ENCODE data around the gene PKD2L2. TPM values are rescaled to one million over a fixed set of nuclear protein-coding genes. Genes with fewer than 3 reads are reported as not detected.
A peak's percentile ranks its signal among the peaks of the same experiment; 100 is the strongest.
"Not testable (repeated sequence)": the region's sequence is repeated elsewhere in the genome, so short reads cannot be mapped to it uniquely, and the experiment has no call there.

The PKD2L2 gene
- total RNA-seq, 1 experiment from 2014 or later: not detected

DNA sequence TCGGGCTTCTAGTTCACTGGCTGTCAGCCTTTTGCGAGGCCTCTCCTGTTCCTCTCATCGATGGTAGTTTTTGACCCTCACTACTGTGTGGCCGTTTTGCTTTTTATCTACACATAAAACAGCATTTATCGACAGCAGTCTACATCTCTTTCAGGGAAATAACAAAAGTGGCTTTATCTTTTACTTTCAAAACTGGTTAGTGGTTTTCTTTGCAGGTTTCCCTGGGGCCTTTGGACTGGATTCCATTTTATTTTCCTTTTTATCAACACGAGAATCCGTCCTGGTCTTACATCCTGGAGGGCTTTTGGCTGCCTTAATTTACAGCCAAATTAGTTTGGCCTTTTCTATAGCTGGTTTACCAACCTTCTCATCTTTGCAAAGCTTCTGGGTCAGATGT lies 793 bp upstream of the PKD2L2 start:
- no peak for DNase-seq (ENCODE audit: low spot score)

DNA sequence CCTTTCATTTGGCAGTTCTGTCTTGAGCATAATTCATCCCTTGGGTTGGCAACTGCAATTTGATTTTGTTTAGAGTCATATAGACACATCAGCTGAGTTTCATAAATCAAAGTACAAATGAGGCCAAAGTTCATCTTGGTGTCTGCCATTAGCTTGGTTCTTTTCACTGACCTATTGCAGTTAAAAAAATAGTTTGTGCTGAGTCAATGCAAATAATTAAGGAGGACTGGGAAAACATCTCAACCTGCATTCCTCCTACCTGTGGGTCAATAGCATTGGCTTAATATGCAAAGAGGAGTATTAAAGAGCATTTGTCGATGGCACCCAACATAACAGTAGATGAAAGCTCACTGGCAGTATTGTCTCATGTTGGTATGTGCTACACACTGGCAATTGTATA lies 1.6 kb downstream of the PKD2L2 start:
- DNase-seq (ENCODE audit: low spot score): no peak

DNA sequence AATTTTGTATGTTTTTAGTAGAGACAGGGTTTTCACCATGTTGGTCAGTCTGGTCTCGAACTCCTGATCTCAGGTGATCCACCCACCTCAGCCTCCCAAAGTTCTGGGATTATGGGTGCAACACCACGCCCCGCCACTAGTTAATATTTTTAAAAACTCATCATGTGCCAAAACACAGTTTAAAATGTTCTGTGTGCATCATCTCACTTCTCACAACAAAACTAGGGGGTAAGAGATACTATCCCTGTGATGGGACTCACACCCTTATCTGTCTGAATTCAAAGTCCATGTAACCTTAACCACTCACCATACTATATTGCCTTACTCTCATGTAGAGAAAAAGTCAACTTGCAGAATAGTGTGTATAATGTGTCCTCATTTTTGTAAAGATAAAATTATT lies 2.6 kb downstream of the PKD2L2 start:
- DNase-seq (ENCODE audit: low spot score): no peak

DNA sequence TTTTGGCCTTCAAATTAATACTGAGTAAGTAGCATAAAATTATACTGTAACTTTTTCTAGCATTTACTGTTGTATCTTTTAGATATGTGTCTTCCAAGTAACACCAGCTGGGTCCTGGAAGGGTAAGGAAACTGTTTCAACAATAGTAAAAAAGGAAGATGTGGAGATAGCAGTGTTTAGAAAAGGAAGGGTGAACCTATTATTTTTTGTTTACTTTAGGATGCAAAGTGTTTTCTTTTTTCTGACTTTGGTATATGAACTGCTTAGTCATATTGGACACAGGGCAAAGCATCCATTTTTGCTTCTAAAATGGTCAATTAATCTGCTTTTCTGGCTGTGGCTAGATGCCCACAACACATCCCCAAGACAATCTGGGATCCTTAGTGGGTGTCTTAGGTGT lies 5.3 kb downstream of the PKD2L2 start:
- DNase-seq (ENCODE audit: low spot score): no peak

DNA sequence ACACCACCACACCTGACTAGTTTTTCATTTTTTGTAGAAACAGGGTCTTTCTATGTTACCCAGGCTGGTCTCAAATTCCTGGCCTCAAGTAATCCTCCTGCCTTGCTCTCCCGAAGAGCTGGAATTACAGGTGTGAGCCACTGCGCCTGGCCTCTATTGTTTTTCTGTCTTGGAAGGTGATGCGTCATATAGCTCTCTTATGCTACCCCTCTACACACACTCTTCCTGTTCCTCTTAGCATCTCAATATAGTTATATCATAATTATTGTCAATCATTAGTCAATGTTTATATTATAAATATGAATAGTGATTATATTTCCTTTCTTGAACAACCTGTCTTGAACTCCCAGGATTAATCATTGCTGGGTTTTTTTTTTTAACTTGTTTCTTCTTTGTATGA lies 7.3 kb downstream of the PKD2L2 start:
- DNase-seq (ENCODE audit: low spot score): no peak

DNA sequence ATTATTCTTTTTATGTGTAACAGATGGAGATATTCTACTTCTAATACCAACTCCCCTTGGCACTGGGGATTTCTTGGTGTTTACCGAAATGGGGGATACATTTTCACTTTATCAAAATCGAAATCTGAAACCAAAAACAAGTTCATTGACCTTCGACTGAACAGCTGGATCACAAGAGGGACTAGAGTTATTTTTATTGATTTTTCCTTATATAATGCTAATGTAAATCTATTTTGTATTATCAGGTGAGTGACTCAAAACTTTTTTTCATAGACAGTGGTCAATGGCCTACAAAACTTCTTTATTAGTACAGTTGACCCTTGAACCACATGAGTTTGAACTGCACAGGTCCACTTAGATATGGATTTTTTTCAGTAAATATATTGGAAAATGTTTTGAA lies 10.2 kb downstream of the PKD2L2 start:
- no peak for DNase-seq (ENCODE audit: low spot score)

DNA sequence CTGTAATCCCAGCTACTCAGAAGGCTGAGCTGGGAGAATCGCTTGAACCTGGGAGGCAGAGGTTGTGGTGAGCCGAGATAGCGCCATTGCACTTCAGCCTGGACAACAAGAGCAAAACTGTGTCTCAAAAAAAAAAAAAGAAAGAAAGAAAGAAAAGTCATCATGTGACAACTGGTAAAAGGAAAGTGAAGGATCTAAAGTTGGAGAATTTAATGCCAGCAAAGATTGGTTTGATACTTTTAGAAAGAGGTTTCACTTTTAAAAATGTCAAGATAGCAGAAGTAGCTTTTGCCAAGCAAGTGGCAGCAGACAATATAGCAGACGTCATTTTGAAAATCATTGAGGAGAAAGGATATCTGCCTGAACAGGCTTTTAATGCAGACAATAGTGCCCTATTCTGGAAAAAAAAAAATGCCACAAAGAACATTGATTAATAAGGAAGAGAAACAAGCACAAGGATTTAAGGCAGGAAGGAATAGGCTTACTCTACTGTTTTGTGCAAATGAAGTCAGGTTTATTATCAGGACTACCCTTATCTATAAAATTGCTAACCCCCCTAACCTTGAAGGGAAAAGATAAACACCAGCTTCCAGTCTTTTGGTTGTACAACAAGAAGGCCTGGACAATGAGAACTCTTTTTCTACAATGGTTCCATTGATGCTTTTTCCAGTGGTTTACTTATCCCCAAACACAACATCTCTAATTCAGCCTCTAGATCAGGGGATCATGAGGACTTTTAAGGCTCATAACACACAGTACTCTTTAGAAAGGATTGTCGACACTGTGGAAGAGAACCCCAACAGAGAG lies 12.0 kb downstream of the PKD2L2 start:
- no peak for DNase-seq (ENCODE audit: low spot score)

DNA sequence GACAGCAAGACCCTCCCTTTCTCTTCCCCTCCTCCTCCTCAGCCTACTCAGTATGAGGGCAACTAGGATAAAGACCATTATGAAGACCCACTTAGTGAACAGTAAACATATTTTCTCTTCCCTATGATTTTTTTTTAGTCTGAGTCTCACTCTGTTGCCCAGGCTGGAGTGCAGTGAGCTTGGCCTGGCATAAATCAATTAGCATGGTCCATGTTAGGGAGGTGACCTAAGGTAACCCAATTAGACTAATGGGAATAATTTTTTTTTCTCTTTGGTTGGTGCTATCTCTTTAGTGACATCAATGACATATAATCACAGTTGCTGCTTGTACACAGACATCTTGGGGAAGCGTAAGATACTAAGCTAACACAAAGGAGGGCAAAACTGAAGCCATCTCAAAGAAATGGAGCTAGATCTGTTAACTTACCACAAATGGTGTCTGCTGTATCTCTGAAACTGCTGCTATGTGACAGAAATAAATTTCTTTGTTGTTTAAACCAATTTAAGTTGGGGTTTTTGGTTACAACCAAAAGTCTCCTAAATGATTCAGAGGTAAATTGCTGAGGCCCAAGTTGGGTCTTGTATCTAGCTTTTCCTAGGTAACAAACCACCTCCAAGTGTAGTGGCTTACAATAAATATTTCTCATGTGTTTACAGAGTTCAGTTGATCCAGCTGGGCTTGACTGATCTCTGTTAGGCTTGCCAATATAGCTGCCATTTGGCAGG lies 13.3 kb downstream of the PKD2L2 start:
- DNase-seq (ENCODE audit: low spot score): no peak

DNA sequence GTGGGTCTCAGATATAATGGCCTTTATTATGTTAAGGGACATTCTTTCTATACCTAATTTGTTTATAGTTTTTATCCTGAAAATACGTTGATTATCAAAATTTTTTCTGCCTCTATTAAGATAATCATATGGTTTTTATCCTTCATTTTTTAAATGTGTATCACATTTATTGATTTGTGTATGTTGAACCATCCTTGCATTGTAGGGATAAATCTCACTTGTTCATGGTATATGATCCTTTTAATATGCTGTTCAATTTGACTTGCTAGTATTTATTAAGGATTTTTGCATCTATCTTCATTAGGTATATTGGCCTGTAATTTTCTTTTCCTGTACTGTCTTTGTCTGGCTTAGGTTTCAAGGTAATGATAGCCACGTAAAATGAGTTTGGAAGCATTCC lies 25.5 kb downstream of the PKD2L2 start:
- DNase-seq (ENCODE audit: low spot score): no peak

- no peak for DNase-seq (ENCODE audit: low spot score)
Measured at GRCh38 chr5:137916923-137917322, 27.7 kb downstream of the PKD2L2 start.

- DNase-seq (ENCODE audit: low spot score): peak; percentile 46
Measured at GRCh38 chr5:137921931-137922330, 32.7 kb downstream of the PKD2L2 start.

DNA sequence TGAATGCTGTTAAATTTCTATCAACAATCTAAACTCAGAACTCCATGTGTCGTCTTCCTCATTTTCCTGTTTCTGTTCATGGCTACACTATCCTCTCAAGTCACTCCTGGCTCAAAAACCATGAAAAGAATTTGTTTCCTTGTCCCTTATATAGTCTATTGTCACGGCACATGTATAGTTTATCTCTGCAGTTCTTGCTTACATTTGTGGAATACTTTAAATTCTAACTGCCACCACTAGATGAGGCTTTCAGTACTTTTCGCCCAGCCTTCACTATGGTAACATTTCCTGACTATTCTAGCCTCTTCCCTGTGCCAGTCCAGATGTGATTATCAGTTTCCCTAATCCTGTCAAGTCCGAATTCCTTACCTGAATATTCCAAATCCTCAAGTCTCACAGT lies 34.6 kb downstream of the PKD2L2 start:
- peak; percentile 66 for DNase-seq (ENCODE audit: low spot score)

GRCh38 chr5:137932800-137933199 lies 43.5 kb downstream of the PKD2L2 start:
- no peak for DNase-seq (ENCODE audit: low spot score)

GRCh38 chr5:137933491-137933911 lies 44.2 kb downstream of the PKD2L2 start:
- DNase-seq (ENCODE audit: low spot score): peak; percentile 39

GRCh38 chr5:137935190-137935589 lies 45.9 kb downstream of the PKD2L2 start:
- no peak for DNase-seq (ENCODE audit: low spot score)

DNA sequence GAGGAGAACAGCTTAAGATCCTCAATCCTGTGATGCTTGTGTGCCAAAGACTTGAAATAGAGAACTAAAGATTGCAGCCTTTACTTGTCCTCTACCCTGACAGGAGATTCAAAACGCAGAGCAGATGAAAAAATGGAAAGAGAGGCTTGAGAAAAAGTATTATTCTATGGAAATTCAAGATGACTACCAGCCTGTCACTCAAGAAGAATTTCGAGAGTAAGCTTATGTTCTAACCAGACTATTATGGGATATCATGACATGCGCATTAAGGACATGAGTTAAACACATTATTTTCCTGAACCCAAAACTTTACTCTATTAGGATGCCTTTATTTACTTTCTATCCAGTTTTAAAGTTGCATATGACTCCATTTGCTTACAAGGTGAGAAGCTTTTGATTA lies 46.4 kb downstream of the PKD2L2 start:
- no peak for DNase-seq (ENCODE audit: low spot score)

DNA sequence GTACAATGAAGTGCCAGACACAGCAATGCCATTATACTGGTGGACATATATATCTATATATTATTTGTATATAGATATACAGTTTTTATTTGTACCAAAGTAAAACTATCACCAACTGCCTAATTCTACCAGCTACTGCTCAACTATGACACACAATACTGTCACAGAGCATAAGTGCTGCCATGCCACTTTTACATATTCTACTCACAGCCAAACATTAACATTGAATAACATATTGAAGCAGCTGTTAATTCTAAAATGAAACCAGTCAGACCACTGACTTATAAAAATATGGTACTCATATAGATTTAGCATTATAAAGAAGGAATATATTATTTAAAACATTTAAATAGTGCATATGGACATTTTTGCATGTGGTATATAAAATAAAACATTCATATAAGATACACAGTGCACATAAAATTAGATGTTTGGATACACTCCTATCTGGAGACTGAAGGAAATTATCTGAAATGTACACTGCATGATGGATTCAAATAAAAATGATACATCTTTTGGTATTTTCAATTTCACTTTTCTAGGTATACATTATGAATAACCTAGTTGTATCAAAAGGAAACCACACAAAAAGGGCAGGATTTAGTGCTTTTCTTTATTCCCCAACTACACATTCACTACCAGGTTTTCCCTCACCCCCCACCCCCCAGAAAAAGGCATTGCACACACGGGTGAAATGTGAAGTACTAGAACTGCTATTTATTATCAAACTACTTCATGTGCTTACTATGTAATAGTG lies 48.9 kb downstream of the PKD2L2 start:
- DNase-seq (ENCODE audit: low spot score): no peak

- DNase-seq (ENCODE audit: low spot score): no peak
Measured at GRCh38 chr5:137938751-137939143, 49.5 kb downstream of the PKD2L2 start.

- no peak for DNase-seq (ENCODE audit: low spot score)
Measured at GRCh38 chr5:137939331-137939730, 50.1 kb downstream of the PKD2L2 start.

DNA sequence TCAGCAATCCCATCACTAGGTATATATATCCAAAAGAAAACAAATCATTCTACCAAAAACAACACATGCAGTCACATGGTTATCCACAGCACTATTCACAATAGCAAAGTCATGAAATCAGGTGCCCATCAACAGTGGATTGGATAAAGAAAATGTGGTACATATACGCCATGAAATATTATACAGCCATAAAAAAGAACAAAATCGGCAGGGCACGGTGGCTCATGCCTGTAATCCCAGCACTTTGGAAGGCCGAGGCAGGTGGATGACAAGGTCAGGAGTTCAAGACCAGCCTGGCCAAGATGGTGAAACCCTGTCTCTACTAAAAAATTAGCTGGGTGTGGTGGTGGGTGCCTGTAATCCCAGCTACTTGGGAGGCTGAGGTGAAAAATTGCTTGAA lies 55.0 kb downstream of the PKD2L2 start:
- DNase-seq (ENCODE audit: low spot score): not testable (repeated sequence)

DNA sequence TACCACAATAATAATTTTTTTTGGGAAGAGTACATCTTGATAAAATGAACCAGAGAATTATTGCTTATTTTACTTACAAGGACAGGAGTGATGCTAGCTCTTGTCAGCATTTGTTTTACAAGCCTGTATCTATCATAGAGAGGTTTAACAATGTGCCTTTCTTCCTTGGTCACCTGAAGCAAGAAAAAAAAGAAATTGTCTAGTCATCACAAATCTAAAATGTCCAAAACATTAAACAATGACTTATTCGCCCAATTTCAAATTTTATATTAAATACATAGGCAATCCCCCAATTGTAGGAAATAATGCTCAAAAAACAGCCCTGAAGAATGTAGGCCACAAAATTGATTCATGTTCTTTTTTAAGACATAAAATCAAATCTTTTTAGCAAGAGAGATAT lies 56.6 kb downstream of the PKD2L2 start:
- no peak for DNase-seq (ENCODE audit: low spot score)

DNA sequence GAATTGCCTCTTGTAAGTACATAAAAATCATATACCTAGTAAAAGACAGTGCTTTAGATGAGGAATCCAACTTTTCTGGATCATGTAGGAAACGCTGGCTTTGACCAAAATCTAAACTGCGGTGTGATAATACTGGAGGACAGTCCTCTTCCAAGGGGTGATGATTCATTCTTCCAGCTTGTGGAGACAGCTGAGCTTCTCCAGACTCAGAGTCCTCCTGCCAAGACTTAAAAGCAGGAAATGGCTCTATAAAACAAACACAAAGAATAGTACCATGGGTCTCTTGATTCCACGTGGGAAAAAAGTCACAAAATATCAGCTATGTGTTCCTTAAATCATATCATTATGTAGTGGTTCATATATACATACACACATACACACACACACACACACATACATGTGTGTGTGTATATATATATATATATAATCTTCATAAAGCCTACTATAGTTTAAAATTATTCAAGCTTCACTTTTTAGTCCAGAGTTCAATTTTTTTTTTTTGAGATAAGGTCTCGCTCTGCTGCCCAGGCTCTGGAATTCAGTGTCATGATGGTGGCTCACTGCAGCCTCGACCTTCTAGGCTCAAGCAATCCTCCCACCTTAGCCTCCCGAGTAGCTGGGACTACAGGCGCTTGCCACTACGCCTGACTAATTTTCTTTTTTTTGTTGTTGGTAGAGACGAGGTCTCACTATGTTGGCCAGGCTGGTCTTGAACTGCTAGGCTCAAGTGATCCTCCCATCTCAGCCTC lies 65.0 kb downstream of the PKD2L2 start:
- DNase-seq (ENCODE audit: low spot score): peak; percentile 84
